H9 (cell line): ENCODE data around the gene LRP1B. TPM values are rescaled to one million over a fixed set of nuclear protein-coding genes. Genes with fewer than 3 reads are reported as not detected.

Source experiments
- DNase-seq: peaks from one replicate; pipeline ENCODE4 v3.0.0-alpha.2; 2017
- H2AFZ ChIP-seq: one replicate; pipeline ENCODE4 v1.6.1; 2013; ENCODE audit warnings: mild to moderate bottlenecking, low read length, control low read depth, moderate library complexity
- H2AK5ac ChIP-seq: 2 replicates; pipeline ENCODE4 v1.6.1; 2013; ENCODE audit warnings: low read length, control low read depth, mixed read lengths; ENCODE audit not compliant: insufficient read length
- H2BK120ac ChIP-seq: one replicate; pipeline ENCODE4 v1.6.1; 2013; ENCODE audit warnings: low read depth, mild to moderate bottlenecking, low read length, control low read depth, inconsistent platforms; ENCODE audit not compliant: poor library complexity, severe bottlenecking
- H2BK12ac ChIP-seq: 2 replicates; pipeline ENCODE4 v1.6.1; 2013; ENCODE audit warnings: low read length, control low read depth, mixed read lengths, low read depth; ENCODE audit not compliant: insufficient read length
- H2BK15ac ChIP-seq: 2 replicates; pipeline ENCODE4 v1.6.1; 2013; ENCODE audit warnings: low read depth, low read length, control low read depth
- H2BK20ac ChIP-seq: one replicate; pipeline ENCODE4 v1.6.1; 2013; ENCODE audit warnings: low read depth, mild to moderate bottlenecking, low read length, control low read depth, inconsistent platforms; ENCODE audit not compliant: poor library complexity, severe bottlenecking
- H2BK5ac ChIP-seq: 2 replicates; pipeline ENCODE4 v1.6.1; 2013; ENCODE audit warnings: low read length, control low read depth, mixed read lengths; ENCODE audit not compliant: insufficient read length
- H3K14ac ChIP-seq: 2 replicates; pipeline ENCODE4 v1.6.1; 2013; ENCODE audit warnings: low read length, control low read depth; ENCODE audit not compliant: insufficient read depth
- H3K18ac ChIP-seq: 2 replicates; pipeline ENCODE4 v1.6.1; 2013; ENCODE audit warnings: low read depth, mild to moderate bottlenecking, mixed read lengths, low read length, control low read depth; ENCODE audit not compliant: insufficient read length
- H3K23ac ChIP-seq: 2 replicates; pipeline ENCODE4 v1.6.1; 2013; ENCODE audit warnings: low read length, control low read depth, mixed read lengths, low read depth; ENCODE audit not compliant: insufficient read length
- H3K23me2 ChIP-seq: 2 replicates; pipeline ENCODE4 v1.6.1; 2013; ENCODE audit warnings: low read depth, mild to moderate bottlenecking, mixed read lengths, low read length, control low read depth; ENCODE audit not compliant: insufficient read length, poor library complexity, severe bottlenecking
- H3K27ac ChIP-seq: 2 replicates; pipeline ENCODE4 v1.5.1; 2013; ENCODE audit warnings: low read length, control low read depth, mixed read lengths, low read depth; ENCODE audit not compliant: insufficient read length
- H3K27me3 ChIP-seq: 2 replicates; pipeline ENCODE4 v1.6.1; 2013; ENCODE audit warnings: low read length, control low read depth, inconsistent platforms; ENCODE audit not compliant: insufficient read depth
- H3K4ac ChIP-seq: 2 replicates; pipeline ENCODE4 v1.6.1; 2013; ENCODE audit warnings: low read depth, mild to moderate bottlenecking, control low read depth, inconsistent platforms, low read length, moderate library complexity
- H3K4me1 ChIP-seq: 2 replicates; pipeline ENCODE4 v1.6.1; 2013; ENCODE audit warnings: low read length, control low read depth, inconsistent platforms; ENCODE audit not compliant: insufficient read depth
- H3K4me2 ChIP-seq: 2 replicates; pipeline ENCODE4 v1.6.1; 2013; ENCODE audit warnings: low read length, control low read depth, mixed read lengths; ENCODE audit not compliant: insufficient read length, insufficient read depth
- H3K56ac ChIP-seq: 2 replicates; pipeline ENCODE4 v1.6.1; 2013; ENCODE audit warnings: low read depth, mild to moderate bottlenecking, mixed read lengths, low read length, control low read depth; ENCODE audit not compliant: insufficient read length
- H3K79me1 ChIP-seq: 2 replicates; pipeline ENCODE4 v1.6.1; 2013; ENCODE audit warnings: low read depth, mild to moderate bottlenecking, moderate library complexity, low read length, control low read depth, inconsistent platforms; ENCODE audit not compliant: insufficient read depth, poor library complexity, severe bottlenecking
- H3K79me2 ChIP-seq: 2 replicates; pipeline ENCODE4 v1.6.1; 2013; ENCODE audit warnings: low read length, control low read depth, inconsistent platforms; ENCODE audit not compliant: insufficient read depth
- H3K9ac ChIP-seq: 2 replicates; pipeline ENCODE4 v1.6.1; 2013; ENCODE audit warnings: low read length, control low read depth, mixed read lengths; ENCODE audit not compliant: insufficient read length; ENCODE audit errors: extremely low read depth
- H3K9me3 ChIP-seq: one replicate; pipeline ENCODE4 v1.6.1; 2013; ENCODE audit warnings: low read depth, low read length, inconsistent platforms; ENCODE audit not compliant: control insufficient read depth
- H3T11ph ChIP-seq: one replicate; pipeline ENCODE4 v1.6.1; 2013; ENCODE audit warnings: mild to moderate bottlenecking, low read length, control low read depth, inconsistent platforms
- H4K20me1 ChIP-seq: one replicate; pipeline ENCODE4 v1.6.1; 2013; ENCODE audit not compliant: control insufficient read depth, insufficient read length, insufficient read depth
- H4K5ac ChIP-seq: 2 replicates; pipeline ENCODE4 v1.6.1; 2013; ENCODE audit warnings: low read depth, mild to moderate bottlenecking, mixed read lengths, low read length, control low read depth; ENCODE audit not compliant: insufficient read length
- H4K8ac ChIP-seq: replicated peaks from 2 replicates; pipeline ENCODE4 v1.6.1; 2013; ENCODE audit warnings: low read length, control low read depth, mixed read lengths, low read depth; ENCODE audit not compliant: insufficient read length
- H4K91ac ChIP-seq: 2 replicates; pipeline ENCODE4 v1.6.1; 2013; ENCODE audit warnings: low read depth, mild to moderate bottlenecking, moderate library complexity, mixed read lengths, low read length, control low read depth; ENCODE audit not compliant: insufficient read length
- H3K27ac Mint-ChIP-seq, 3 experiments: 2 replicates in 2 of 3; 3 replicates in 1 of 3; pipeline ENCODE4 v1.8.0; 2020 to 2021; ENCODE audit warnings: mixed read lengths in 3 of 3, mild to moderate bottlenecking in 1 of 3, moderate library complexity in 1 of 3
- H3K27me3 Mint-ChIP-seq: 2 replicates; pipeline ENCODE4 v1.8.0; 2021; ENCODE audit warnings: low read depth, mild to moderate bottlenecking, moderate library complexity, mixed read lengths
- H3K36me3 Mint-ChIP-seq, 3 experiments: 2 replicates in 2 of 3; 3 replicates in 1 of 3; pipeline ENCODE4 v1.8.0; 2020 to 2021; ENCODE audit warnings: low read depth in 3 of 3, mixed read lengths in 3 of 3; ENCODE audit not compliant: insufficient read depth in 1 of 3
- H3K4me1 Mint-ChIP-seq, 2 experiments: 2 replicates each; pipeline ENCODE4 v1.8.0; 2020; ENCODE audit warnings: mixed read lengths in 2 of 2
- H3K4me3 Mint-ChIP-seq, 2 experiments: 2 replicates in 1 of 2; 3 replicates in 1 of 2; pipeline ENCODE4 v1.8.0; 2020 to 2021; ENCODE audit warnings: mild to moderate bottlenecking in 2 of 2, mixed read lengths in 2 of 2, moderate library complexity in 1 of 2
- H3K9me3 Mint-ChIP-seq, 2 experiments: 2 replicates in 1 of 2; 3 replicates in 1 of 2; pipeline ENCODE4 v1.8.0; 2020; ENCODE audit warnings: mild to moderate bottlenecking in 2 of 2, mixed read lengths in 2 of 2, moderate library complexity in 1 of 2
- CTCF ChIP-seq: fragments of 200-600 bp; sonication (generic); conservative IDR thresholded peaks from 3 replicates; pipeline ENCODE4 v1.8.0; 2021; ENCODE audit warnings: antibody characterized with exemption, mild to moderate bottlenecking
- WGBS: extraction: QIAGEN DNeasy Blood & Tissue Kit; methylation state at CpG from one replicate; pipeline ENCODE4 v1.1.7; 2013; ENCODE audit warnings: missing lambda C conversion rate, low lambda C conversion rate, mixed read lengths; ENCODE audit not compliant: insufficient read length; ENCODE audit errors: extremely low coverage; 5-methylcytosine and 5-hydroxymethylcytosine counted together
- total RNA-seq: library from RNA; stranded (reverse); gene quantifications from 2 replicates; pipeline ENCODE4 v1.2.1, GENCODE V29; 2021

Gene LRP1B
- total RNA-seq, 1 experiment from 2014 or later = not detected

- no peak overlapping the region for H3K18ac ChIP-seq
- H2BK20ac ChIP-seq = no peak overlapping the region
- H4K91ac ChIP-seq = no peak overlapping the region
- DNase-seq = no peak
- Mint-ChIP-seq H3K27me3 (no peaks in the 10 kb centered on the region), H3K36me3 (no peaks in the 10 kb centered on the region), H3K27ac (no peak overlapping the region), H3K4me3 (no peak overlapping the region), H3K4me1 (no peaks in the 10 kb centered on the region), H3K9me3 (no peaks in the 10 kb centered on the region)
- H3K14ac ChIP-seq = no peak overlapping the region
- H4K20me1 ChIP-seq = no peaks in the 10 kb centered on the region
- no peak overlapping the region for H4K5ac ChIP-seq
- no peaks in the 10 kb centered on the region for H3K23me2 ChIP-seq
- no peak overlapping the region for H2BK12ac ChIP-seq
- H2BK15ac ChIP-seq = no peak overlapping the region
- no peak overlapping the region for H2BK5ac ChIP-seq
- no peak overlapping the region for H3K23ac ChIP-seq
- no peaks in the 10 kb centered on the region for H3K27me3 ChIP-seq
- H3K79me1 ChIP-seq = no peaks in the 10 kb centered on the region
- H3K4me1 ChIP-seq = no peaks in the 10 kb centered on the region
- H2AFZ ChIP-seq = no peak overlapping the region
- no peak overlapping the region for H3K9ac ChIP-seq
- no peak overlapping the region for H3K27ac ChIP-seq
- no peak overlapping the region for H2BK120ac ChIP-seq
- no CpG with 5 or more reads among the region's 1 CpG for WGBS
- H3K56ac ChIP-seq = no peak overlapping the region
- H4K8ac ChIP-seq = no peak overlapping the region
- no peaks in the 10 kb centered on the region for H3K79me2 ChIP-seq
- no peaks in the 10 kb centered on the region for H3K9me3 ChIP-seq
- H3T11ph ChIP-seq = no peak overlapping the region
- no peak overlapping the region for H2AK5ac ChIP-seq
- H3K4me2 ChIP-seq = no peak overlapping the region
- no peak overlapping the region for H3K4ac ChIP-seq
- TF ChIP-seq CTCF = no peak
These were observed 1109.2 kb downstream of the LRP1B start for GRCh38 chr2:141021611-141022010.
